IMR-90 (cell line): ENCODE results near the gene SLAMF7.

Experiments used
- BHLHE40 ChIP-seq: fragments of 150-350 bp; IDR thresholded peaks from 2 replicates; pipeline ENCODE4 v1.6.1; 2016; ENCODE audit warnings: mild to moderate bottlenecking, low read depth, low read length
- CEBPB ChIP-seq: IDR thresholded peaks from 2 replicates; pipeline ENCODE4 v1.6.1; 2012; ENCODE audit warnings: low read depth, low read length, improper control_type of control experiment
- CTCF ChIP-seq: conservative IDR thresholded peaks from 2 replicates; pipeline ENCODE4 v1.5.1; 2012; ENCODE audit warnings: mild to moderate bottlenecking, low read depth, low read length, improper control_type of control experiment
- ELK1 ChIP-seq: fragments of 150-350 bp; IDR thresholded peaks from 2 replicates; pipeline ENCODE4 v1.6.1; 2016; ENCODE audit warnings: low read depth, mild to moderate bottlenecking, low read length, moderate library complexity, borderline replicate concordance
- FOS ChIP-seq: fragments of 150-350 bp; IDR thresholded peaks from 2 replicates; pipeline ENCODE4 v1.6.1; 2016; ENCODE audit warnings: low read depth, low read length
- POLR2A ChIP-seq: IDR thresholded peaks from 2 replicates; pipeline ENCODE4 v1.6.1; 2012; ENCODE audit warnings: mild to moderate bottlenecking, low read depth, low read length
- RAD21 ChIP-seq: IDR thresholded peaks from 2 replicates; pipeline ENCODE4 v1.6.1; 2012; ENCODE audit warnings: low read length, improper control_type of control experiment
- RCOR1 ChIP-seq: IDR thresholded peaks from 2 replicates; pipeline ENCODE4 v1.6.1; 2012; ENCODE audit warnings: mild to moderate bottlenecking, low read length, improper control_type of control experiment; ENCODE audit not compliant: insufficient replicate concordance
- RFX5 ChIP-seq: IDR thresholded peaks from 2 replicates; pipeline ENCODE4 v1.8.0; 2012; ENCODE audit warnings: low read depth, mild to moderate bottlenecking, low read length, moderate library complexity
- SMC3 ChIP-seq: fragments of 150-350 bp; IDR thresholded peaks from 2 replicates; pipeline ENCODE4 v1.6.1; 2016; ENCODE audit warnings: low read depth, mild to moderate bottlenecking, antibody characterized with exemption, low read length, moderate library complexity

- TF ChIP-seq SMC3 (no peak), CTCF (no peak), POLR2A (no peak), RFX5 (no peak), RAD21 (no peak), RCOR1 (no peak), FOS (no peak), CEBPB (no peak), ELK1 (no peak), BHLHE40 (no peak)
Measured at GRCh38 chr1:160789051-160789701, 50.1 kb downstream of the SLAMF7 start.
